Measurements from ENCODE around the gene HLA-DMA.

GRCh38 chr6:32973144-32974015 is 20.5 kb upstream of the HLA-DMA start:
- no peak for TF ChIP-seq CTCF (conservative IDR thresholded peaks at IDR 0.05 in 1 of 2, IDR thresholded peaks at IDR 0.05 in 1 of 2; ENCODE audit: extremely low read depth in 1 of 2, insufficient read depth in 1 of 2, low read depth in 1 of 2, low read length in 2 of 2)
- no peak for TF ChIP-seq EZH2 (IDR thresholded peaks at IDR 0.05; ENCODE audit: borderline replicate concordance, low read length)

Measured in mammary epithelial cell (primary cell).